H1 (cell line): ENCODE results near the gene TET2. TPM values are rescaled to one million over a fixed set of nuclear protein-coding genes. Genes with fewer than 3 reads are reported as not detected.

ENCODE experiments used
- ASH2L ChIP-seq: fragments of 200-600, 300-600 bp; sonication (generic); IDR thresholded peaks from one replicate; pipeline ENCODE4 v1.7.1; 2017; ENCODE audit warnings: low read length
- CBX8 ChIP-seq: fragments of 300-800, 300-1000 bp; sonication (generic); IDR thresholded peaks from 2 replicates; pipeline ENCODE4 v1.7.1; 2016; ENCODE audit warnings: low read depth, low read length, borderline replicate concordance
- CHD7 ChIP-seq: fragments of 300-600 bp; sonication (generic); IDR thresholded peaks from 2 replicates; pipeline ENCODE4 v1.7.1; 2012; ENCODE audit warnings: low read length, moderate library complexity, mild to moderate bottlenecking, inconsistent platforms; ENCODE audit not compliant: insufficient replicate concordance
- E2F6 ChIP-seq: IDR thresholded peaks from 2 replicates; pipeline ENCODE4 v1.6.1; 2012; ENCODE audit warnings: inconsistent platforms
- GTF2F1 ChIP-seq: IDR thresholded peaks from 2 replicates; pipeline ENCODE4 v1.6.1; 2012; ENCODE audit warnings: low read depth, low read length, improper control_type of control experiment, borderline replicate concordance
- NANOG ChIP-seq: IDR thresholded peaks from 2 replicates; pipeline ENCODE4 v1.6.1; 2011; ENCODE audit warnings: low read length, low read depth, mild to moderate bottlenecking, inconsistent platforms; ENCODE audit not compliant: insufficient read depth, poor library complexity, severe bottlenecking
- RNF2 ChIP-seq: fragments of 200-900, 300-1000 bp; sonication (generic); IDR thresholded peaks from 2 replicates; pipeline ENCODE4 v1.7.1; 2016; ENCODE audit warnings: borderline replicate concordance, low read depth, mild to moderate bottlenecking, antibody characterized with exemption, low read length; ENCODE audit not compliant: poor library complexity, severe bottlenecking; ENCODE audit errors: missing control alignments
- SP4 ChIP-seq: IDR thresholded peaks from 2 replicates; pipeline ENCODE4 v1.6.1; 2012; ENCODE audit warnings: low read length, inconsistent platforms
- TEAD4 ChIP-seq: IDR thresholded peaks from 2 replicates; pipeline ENCODE4 v1.6.1; 2012; ENCODE audit warnings: low read depth, low read length, inconsistent platforms, mixed read lengths
- USF2 ChIP-seq: IDR thresholded peaks from 2 replicates; pipeline ENCODE4 v1.6.1; 2011; ENCODE audit warnings: low read length, improper control_type of control experiment
- polyA plus RNA-seq, 7 experiments: library from polyadenylated mRNA; depleted of rRNA in 3 of 7; stranded (reverse) in 5 of 7; unstranded in 2 of 7; fragments of >200 nt in 5 of 7; fragments of 200-250 nt in 2 of 7; gene quantifications; 1 replicate in 5 of 7; 2 replicates in 1 of 7; 4 replicates in 1 of 7; pipeline versions ENCODE4 v1.2.1 to v1.2.3, GENCODE V29; 2011 to 2013; ENCODE audit warnings: missing spikeins in 2 of 7, mixed read lengths in 2 of 7
- total RNA-seq: library from RNA; stranded (reverse); fragmentation: NEBNext Ultra II Directional; extraction: Animal tissue kit (Norgen Biotek cat#: 25700); gene quantifications from 2 replicates; pipeline ENCODE4 v1.2.1, GENCODE V29; 2021

Gene TET2
- total and polyA plus RNA-seq, 2 of the 8 experiments (the other 6 are each of a cell fraction or from before 2014, with no cell fraction given), result 1.0 to 2.6 TPM

- no peak for TF ChIP-seq CHD7
- no peak for TF ChIP-seq NANOG
- TF ChIP-seq ASH2L, result no peak
- no peak for TF ChIP-seq SP4
- no peak for TF ChIP-seq RNF2
- TF ChIP-seq GTF2F1, result no peak
- no peak for TF ChIP-seq E2F6
- no peak for TF ChIP-seq TEAD4
- no peak for TF ChIP-seq USF2
- no peak for TF ChIP-seq CBX8
Observed at GRCh38 chr4:105113800-105114199, 32.9 kb upstream of the TET2 start (continued).
